Endothelial cell of umbilical vein (primary cell): ENCODE data around the gene MVB12B.

ENCODE experiments used
- CTCF ChIP-seq, 2 donors: IDR thresholded peaks; 1 replicate in 1 of 2; 2 replicates in 1 of 2; pipeline ENCODE4 v1.5.1; 2011; ENCODE audit warnings: low read length in 2 of 2, mild to moderate bottlenecking in 2 of 2, moderate library complexity in 2 of 2, control low read depth in 1 of 2, inconsistent platforms in 1 of 2, low read depth in 1 of 2; ENCODE audit not compliant: insufficient read depth in 1 of 2; ENCODE audit errors: extremely low read depth in 1 of 2
- MAX ChIP-seq: IDR thresholded peaks from 2 replicates; pipeline ENCODE4 v1.6.1; 2011; ENCODE audit not compliant: insufficient read depth, insufficient read length
- MYC ChIP-seq: IDR thresholded peaks from one replicate; pipeline ENCODE4 v1.6.1; 2011; ENCODE audit warnings: mild to moderate bottlenecking, low read depth, low read length
- POLR2A ChIP-seq: IDR thresholded peaks from 2 replicates; pipeline ENCODE4 v1.6.1; 2012; ENCODE audit warnings: low read depth, mild to moderate bottlenecking, control low read depth, low read length
- POLR2AphosphoS5 ChIP-seq: IDR thresholded peaks from 2 replicates; pipeline ENCODE4 v1.6.1; 2012; ENCODE audit warnings: low read depth, mild to moderate bottlenecking, control low read depth, low read length, moderate library complexity; ENCODE audit not compliant: insufficient read depth

GRCh38 chr9:126371007-126371870, 44.6 kb downstream of the MVB12B start:
- no peak for TF ChIP-seq CTCF (IDR thresholded peaks at IDR 0.05; ENCODE audit: extremely low read depth in 1 of 2, insufficient read depth in 1 of 2, low read depth in 1 of 2, low read length in 2 of 2)
- no peak for TF ChIP-seq MYC
- no peak for TF ChIP-seq POLR2AphosphoS5
- no peak for TF ChIP-seq POLR2A
- no peak for TF ChIP-seq MAX
